ENCODE data around the gene ISG15.

GRCh38 chr1:970242-970972 is 42.9 kb upstream of the ISG15 start:
- TF ChIP-seq POLR2A (IDR thresholded peaks at IDR 0.05) = no peak
- TF ChIP-seq CTCF (IDR thresholded peaks at IDR 0.05) = no peak
- TF ChIP-seq EP300 (IDR thresholded peaks at IDR 0.05; ENCODE audit: low read depth) = no peak
